Sigmoid colon (tissue), 4 donors: ENCODE data around the gene KCNE4.

ENCODE experiments used
- EP300 ChIP-seq, 4 donors: sonication (generic); formaldehyde crosslinking; IDR thresholded peaks; one replicate each; pipeline ENCODE4 v1.6.1; 2017; ENCODE audit warnings: antibody characterized with exemption in 4 of 4
- POLR2A ChIP-seq, 2 donors: fragments of 450-650 bp; IDR thresholded peaks; one replicate each; pipeline ENCODE4 v1.6.1; 2016; ENCODE audit warnings: antibody characterized with exemption in 2 of 2, mild to moderate bottlenecking in 2 of 2, moderate library complexity in 2 of 2
- POLR2AphosphoS5 ChIP-seq, 4 donors: sonication (generic); formaldehyde crosslinking; IDR thresholded peaks; one replicate each; pipeline ENCODE4 v1.6.1; 2017; ENCODE audit warnings: antibody characterized with exemption in 4 of 4
- TF ChIP-seq, protein P1 (sequence below), 4 experiments: fragments of 450-650 bp in 3 of 4; fragments of 200-600 bp in 1 of 4; IDR thresholded peaks; one replicate each; pipeline ENCODE4 v1.5.1; 2016 to 2019; ENCODE audit warnings: antibody characterized with exemption in 4 of 4, mild to moderate bottlenecking in 3 of 4, moderate library complexity in 2 of 4

DNA sequence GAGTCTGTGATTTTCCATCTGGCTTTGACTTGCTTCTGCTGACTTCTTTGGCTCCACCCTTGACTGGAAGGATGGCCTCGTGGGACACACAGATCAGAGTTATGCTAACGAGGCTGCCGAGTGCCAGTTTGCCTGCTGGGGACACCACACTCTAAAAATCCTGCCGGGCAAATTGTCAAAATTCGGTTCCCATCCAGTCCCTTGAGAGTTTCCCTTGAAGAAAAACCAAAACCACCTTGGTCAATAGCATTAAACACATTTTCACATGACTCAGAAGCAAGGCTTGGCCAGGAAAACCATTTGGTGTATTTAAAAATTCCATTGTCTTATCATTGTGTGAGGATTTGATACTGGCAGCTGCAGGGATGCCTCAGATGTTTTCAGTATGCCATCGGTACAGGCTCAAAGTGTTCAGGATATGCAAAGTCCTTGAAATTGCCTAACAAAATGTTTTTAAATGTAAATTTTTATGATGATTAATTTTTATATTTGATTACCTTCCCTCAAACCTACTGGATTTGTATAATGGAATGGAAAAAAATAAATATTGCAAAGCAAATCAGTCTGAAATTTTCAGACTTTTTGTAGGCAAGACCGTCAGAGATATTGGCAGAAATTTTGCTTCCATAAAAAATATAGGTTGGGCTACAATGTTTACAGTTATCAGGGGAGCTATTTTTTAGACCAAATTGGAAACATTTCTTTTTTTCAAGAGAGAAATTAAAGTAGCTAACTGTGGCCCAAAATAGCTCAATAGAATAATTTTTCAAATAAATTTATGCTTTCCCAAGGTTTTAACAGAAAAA lies 41.6 kb downstream of the KCNE4 start:
- TF ChIP-seq POLR2AphosphoS5 (IDR thresholded peaks at IDR 0.05) = no peak
- no peak for TF ChIP-seq EP300 (IDR thresholded peaks at IDR 0.05)
- TF ChIP-seq, protein P1, sequence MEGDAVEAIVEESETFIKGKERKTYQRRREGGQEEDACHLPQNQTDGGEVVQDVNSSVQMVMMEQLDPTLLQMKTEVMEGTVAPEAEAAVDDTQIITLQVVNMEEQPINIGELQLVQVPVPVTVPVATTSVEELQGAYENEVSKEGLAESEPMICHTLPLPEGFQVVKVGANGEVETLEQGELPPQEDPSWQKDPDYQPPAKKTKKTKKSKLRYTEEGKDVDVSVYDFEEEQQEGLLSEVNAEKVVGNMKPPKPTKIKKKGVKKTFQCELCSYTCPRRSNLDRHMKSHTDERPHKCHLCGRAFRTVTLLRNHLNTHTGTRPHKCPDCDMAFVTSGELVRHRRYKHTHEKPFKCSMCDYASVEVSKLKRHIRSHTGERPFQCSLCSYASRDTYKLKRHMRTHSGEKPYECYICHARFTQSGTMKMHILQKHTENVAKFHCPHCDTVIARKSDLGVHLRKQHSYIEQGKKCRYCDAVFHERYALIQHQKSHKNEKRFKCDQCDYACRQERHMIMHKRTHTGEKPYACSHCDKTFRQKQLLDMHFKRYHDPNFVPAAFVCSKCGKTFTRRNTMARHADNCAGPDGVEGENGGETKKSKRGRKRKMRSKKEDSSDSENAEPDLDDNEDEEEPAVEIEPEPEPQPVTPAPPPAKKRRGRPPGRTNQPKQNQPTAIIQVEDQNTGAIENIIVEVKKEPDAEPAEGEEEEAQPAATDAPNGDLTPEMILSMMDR (IDR thresholded peaks at IDR 0.05) = no peak
- TF ChIP-seq POLR2A (IDR thresholded peaks at IDR 0.05) = no peak
